Kidney epithelial cell (primary cell): ENCODE measurements around the gene CNNM2. TPM values are rescaled to one million over a fixed set of nuclear protein-coding genes. Genes with fewer than 3 reads are reported as not detected.

ENCODE experiments used
- DNase-seq: peaks from one replicate; pipeline ENCODE4 v3.0.0-alpha.2; 2010; ENCODE audit warnings: low read depth
- H3K27me3 ChIP-seq: 2 replicates; pipeline ENCODE4 v1.6.0; 2011; ENCODE audit warnings: low read length; ENCODE audit not compliant: control insufficient read depth, insufficient read depth
- H3K36me3 ChIP-seq: 2 replicates; pipeline ENCODE4 v1.5.1; 2011; ENCODE audit warnings: low read length; ENCODE audit not compliant: control insufficient read depth, insufficient read depth
- H3K4me3 ChIP-seq: 2 replicates; pipeline ENCODE4 v1.5.1; 2011; ENCODE audit warnings: low read depth, mild to moderate bottlenecking, control low read depth, low read length
- total RNA-seq: library from RNA; depleted of rRNA; stranded (reverse); fragments of >200 nt; gene quantifications from 2 replicates; pipeline ENCODE4 v1.2.3, GENCODE V29; 2015
- TF ChIP-seq, protein P1 (sequence below): IDR thresholded peaks from 2 replicates; pipeline ENCODE4 v1.5.1; 2011; ENCODE audit warnings: mild to moderate bottlenecking, moderate library complexity, low read length, control low read depth, inconsistent platforms; ENCODE audit not compliant: insufficient read depth, poor library complexity, severe bottlenecking

CNNM2 gene
- total RNA-seq, 1 donor from 2014 or later = 6.4 TPM

DNA sequence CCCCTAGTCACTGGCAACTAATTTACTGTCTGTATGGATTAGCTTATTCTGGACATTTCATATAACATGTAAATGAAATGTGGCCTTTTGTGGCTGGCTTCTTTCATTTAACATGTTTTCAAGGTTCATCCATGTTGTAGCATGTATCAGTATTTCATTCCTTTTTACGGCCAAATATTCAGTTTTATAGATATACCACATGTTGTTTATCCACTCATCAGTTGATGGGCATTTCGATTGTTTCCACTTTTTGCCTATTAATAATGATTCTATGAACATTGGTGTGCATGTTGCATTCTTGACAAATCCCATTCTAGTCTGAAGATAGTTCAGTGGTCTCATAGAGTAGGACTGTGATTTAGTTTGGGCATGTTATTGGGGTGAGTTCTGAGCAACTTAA is 12.6 kb downstream of the CNNM2 start:
- Histone ChIP-seq H3K4me3 (no peak overlapping the region), H3K36me3 (no peaks in the 10 kb centered on the region), H3K27me3 (no peaks in the 10 kb centered on the region)
- TF ChIP-seq, protein P1, sequence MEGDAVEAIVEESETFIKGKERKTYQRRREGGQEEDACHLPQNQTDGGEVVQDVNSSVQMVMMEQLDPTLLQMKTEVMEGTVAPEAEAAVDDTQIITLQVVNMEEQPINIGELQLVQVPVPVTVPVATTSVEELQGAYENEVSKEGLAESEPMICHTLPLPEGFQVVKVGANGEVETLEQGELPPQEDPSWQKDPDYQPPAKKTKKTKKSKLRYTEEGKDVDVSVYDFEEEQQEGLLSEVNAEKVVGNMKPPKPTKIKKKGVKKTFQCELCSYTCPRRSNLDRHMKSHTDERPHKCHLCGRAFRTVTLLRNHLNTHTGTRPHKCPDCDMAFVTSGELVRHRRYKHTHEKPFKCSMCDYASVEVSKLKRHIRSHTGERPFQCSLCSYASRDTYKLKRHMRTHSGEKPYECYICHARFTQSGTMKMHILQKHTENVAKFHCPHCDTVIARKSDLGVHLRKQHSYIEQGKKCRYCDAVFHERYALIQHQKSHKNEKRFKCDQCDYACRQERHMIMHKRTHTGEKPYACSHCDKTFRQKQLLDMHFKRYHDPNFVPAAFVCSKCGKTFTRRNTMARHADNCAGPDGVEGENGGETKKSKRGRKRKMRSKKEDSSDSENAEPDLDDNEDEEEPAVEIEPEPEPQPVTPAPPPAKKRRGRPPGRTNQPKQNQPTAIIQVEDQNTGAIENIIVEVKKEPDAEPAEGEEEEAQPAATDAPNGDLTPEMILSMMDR = no peak
- DNase-seq = no peak

DNA sequence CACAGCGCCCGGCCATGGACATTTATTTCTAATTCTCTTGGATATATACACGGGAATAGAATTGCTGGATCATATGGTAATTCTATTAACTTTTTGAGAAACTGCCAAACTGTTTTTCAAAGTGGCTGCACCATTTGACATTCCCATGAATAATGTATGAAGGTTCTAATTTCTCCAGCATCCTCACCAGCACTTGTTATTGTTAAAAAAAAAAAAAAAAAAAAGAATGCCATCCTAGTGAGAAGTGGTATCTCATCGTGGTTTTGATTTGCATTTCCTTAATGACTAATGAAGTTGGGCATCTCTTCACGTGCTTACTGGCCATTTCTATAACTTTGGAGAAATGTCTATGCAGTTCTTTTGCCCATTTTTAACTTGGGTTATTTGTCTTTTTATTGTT is 13.5 kb downstream of the CNNM2 start:
- TF ChIP-seq, protein P1 = no peak
- DNase-seq = no peak
- Histone ChIP-seq H3K36me3 (no peaks in the 10 kb centered on the region), H3K4me3 (no peak overlapping the region), H3K27me3 (no peaks in the 10 kb centered on the region)

DNA sequence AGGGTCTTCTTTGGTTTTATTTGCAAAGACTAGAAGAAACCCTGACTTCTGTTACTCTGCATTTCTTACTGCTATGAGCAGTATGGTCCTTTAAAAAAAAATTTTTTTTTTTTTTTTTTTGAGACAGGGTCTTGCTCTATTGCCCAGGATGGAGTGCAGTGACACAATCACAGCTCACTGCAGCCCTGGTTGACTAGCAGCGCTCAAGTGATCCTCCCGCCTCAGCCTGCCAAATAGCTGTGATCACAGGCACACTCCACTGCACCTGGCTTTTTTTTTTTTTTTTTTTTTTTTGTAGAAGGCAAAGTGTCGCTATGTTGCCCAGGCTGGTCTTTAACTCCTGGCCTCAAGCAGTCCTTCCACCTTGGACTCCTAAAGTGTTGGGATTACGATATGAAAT is 17.4 kb downstream of the CNNM2 start:
- TF ChIP-seq, protein P1 = no peak
- H3K27me3 ChIP-seq = no peaks in the 10 kb centered on the region
- DNase-seq = no peak
- H3K4me3 ChIP-seq = no peak overlapping the region
- H3K36me3 ChIP-seq = no peaks in the 10 kb centered on the region

DNA sequence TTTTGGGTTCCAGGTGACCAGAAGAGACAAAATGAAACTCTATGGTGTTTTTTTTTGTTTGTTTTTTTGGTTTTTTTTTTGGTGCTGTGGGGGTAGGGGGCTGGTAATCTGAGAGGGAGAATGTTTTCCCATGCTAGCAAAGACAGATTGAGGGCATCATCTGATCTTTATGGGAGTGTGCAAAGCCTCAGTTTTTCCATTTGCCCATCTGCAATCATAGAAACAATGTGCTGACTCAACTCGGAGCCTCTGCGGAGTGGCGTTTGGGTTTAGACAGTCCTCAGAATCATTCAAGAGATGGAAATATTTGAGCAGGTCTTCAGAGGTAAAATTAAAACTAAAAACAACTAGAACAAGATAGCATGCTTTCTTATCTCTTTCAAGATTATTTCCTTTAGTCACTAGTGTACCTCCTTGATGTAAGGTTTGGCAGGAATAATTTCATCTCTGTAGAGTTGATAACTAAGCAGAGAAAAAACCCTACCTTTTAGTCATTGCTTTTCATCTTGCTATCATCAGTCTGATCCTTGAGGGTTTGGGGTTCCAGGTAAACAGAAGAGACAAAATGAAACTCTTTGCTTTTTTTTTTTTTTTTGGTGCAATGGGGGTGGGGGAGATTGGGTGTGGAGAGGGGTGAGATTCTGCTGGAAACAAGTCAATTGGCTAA is 18.0 kb downstream of the CNNM2 start:
- Histone ChIP-seq H3K36me3 (no peaks in the 10 kb centered on the region), H3K27me3 (no peaks in the 10 kb centered on the region), H3K4me3 (no peak overlapping the region)
- TF ChIP-seq, protein P1 = no peak
- no peak for DNase-seq

DNA sequence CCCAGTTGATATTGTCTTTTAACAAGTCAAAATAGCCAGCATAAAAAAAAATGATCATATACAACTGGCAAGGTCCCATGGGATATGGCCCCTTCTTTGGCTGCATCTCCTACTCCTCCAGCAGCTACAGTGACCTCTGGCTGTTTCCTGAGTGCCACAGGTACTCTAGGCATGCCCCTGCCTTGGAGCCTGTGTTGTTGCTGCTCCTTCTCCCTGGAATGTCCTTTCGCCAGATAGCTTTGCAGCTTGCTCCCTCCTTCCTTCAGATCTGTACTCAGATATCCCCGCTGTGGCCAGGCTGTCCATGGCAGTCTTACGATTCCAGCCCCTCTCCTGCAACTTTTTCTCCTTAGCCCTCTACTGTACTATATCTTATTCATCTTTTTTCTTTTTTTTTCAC is 23.3 kb downstream of the CNNM2 start:
- H3K36me3 ChIP-seq = no peaks in the 10 kb centered on the region
- H3K27me3 ChIP-seq = no peaks in the 10 kb centered on the region
- no peak overlapping the region for H3K4me3 ChIP-seq
- no peak for DNase-seq
- TF ChIP-seq, protein P1 = no peak

DNA sequence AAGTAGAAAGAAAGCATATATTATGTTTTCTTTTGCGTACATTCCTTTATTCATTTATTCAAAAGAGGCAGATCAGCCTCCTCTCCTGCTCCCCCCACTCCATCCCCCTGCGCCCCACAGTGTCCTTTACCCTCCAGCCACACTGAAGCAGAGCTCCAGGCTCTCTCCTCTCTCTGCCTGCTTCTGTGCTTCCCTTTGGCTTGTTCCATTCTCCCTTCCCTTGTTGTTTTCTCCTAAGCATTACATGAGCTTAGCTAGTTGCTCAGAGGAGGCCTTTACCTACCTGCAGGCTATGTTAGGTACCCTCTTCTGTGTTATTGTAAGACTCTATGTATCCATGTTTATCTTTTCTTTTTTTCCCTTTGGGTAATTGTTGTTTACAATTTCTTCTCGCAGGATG is 27.4 kb downstream of the CNNM2 start:
- no peaks in the 10 kb centered on the region for H3K36me3 ChIP-seq
- no peaks in the 10 kb centered on the region for H3K27me3 ChIP-seq
- H3K4me3 ChIP-seq = no peak overlapping the region
- TF ChIP-seq, protein P1 = no peak
- DNase-seq = no peak
